T-helper 9 cell (primary cell): ENCODE measurements around the gene CCM2.

Experiments
- DNase-seq: peaks from one replicate; pipeline ENCODE4 v3.0.0-alpha.2; 2020

The CCM2 gene

DNA sequence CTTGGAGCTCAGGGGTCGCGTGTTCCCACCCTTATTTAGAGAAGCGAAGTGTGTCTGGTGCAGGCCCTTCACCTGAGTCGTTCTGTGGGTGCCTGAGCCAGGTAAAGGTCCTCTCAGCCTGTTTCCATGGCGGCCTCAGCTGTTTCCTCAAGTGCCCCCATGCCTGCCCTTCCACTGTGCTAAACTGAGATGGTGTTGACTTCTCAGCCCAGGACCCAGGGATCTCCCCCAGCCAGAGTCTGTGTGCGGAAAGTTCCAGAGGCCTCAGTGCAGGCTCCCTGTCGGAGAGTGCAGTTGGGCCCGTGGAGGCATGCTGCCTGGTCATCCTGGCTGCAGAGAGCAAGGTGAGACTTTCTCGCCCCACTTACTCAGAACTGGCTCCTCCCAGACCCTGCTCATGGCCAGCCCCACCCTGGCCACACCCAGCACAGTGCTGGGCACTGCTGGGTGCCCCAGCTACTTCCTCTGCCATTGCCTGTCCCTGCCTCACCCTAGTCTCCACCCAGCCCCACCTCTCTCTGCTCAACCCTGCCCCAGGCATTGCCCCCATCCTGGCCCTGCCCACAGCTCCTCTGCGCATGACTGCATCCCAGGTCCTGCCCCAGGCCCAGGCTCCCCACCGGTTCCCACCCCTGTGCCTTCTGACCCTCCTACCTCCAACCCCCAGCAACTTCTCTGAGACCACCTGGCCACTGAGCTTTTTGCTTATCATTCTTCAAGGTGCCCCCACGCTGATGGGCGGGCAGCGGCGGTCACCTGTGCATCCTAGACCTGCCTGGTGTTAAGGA, 68.4 kb downstream of the CCM2 start:
- DNase-seq = no peak

GRCh38 chr7:45069444-45070253, 69.6 kb downstream of the CCM2 start:
- DNase-seq = no peak

DNA sequence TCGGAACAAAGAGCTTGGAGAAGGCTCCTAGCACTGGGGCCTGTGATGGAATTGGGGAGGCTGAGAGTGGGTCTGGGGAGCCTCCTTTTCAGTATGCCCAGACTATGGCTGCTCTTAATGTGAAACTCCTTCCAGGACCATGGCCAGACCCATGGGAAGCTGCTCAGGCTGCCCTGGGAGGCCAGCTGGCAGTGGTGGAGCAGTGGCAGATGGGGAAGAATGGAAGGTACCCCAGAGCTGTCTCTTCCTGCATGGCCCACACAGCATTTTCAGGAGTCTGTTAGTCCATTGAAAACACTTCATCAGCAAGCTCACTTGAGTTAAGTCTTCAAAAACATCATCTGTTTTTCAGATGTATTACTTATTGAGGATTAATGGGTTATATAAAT, 70.2 kb downstream of the CCM2 start:
- no peak for DNase-seq

DNA sequence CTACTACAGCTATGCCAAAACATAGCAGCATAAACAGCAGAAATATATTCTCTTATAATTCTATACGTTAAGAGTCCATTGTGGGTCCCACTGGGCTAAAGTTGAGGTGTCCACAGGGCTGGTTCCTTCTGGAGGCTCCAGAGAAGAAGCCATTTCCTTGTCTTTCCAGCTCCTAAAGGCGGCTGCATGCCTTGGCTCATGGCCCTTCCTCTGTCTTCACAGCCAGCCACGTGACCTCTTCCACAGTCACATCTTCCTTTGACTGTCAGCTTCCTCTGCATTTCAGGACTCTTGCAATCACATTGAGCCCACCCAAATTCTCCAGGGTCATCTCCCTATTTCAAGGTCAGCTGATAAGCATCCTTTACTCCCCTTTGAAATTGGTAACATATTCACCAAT, 71.5 kb downstream of the CCM2 start:
- no peak for DNase-seq

DNA sequence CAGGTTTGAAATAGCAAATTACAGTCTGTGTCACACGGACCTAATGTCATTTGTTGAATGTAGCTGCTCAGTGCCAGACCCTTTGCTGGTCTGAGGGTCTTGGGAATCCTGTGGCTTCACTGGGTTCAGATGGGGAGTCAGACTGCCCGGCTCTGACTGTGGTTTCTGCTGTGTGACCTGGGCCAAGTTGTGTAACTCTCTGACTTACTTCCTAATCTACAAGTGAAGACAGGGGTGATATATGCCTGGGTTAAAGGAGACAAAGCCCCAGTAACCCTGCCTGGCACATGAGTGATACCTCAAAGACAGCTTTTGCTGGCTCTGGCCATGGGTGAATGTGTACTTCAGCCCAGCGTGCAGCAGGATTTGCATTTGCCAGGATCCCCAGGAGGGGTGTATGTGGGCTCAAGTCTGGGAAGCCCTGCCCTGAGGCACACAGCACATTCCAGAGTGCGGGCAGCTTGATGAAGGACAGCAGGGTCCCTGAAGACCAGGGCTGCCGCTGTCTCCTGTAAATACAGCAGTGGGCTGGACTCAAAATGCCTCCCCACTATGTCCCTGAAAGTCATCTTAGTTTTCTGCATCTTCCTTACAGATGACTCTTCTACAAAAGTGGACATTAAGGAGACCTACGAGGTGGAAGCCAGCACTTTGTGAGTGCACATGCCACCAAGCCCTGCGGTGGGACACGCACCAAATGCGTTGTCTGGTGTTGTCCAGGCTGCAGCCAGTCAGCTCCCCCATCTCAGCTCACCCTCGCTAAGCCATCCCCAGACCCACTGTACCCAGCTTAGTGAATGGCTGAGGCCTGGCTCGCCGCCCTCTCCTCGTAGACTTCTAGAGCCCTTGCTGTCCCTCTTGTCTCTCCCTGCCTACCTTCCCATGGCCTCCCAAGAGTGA, 72.4 kb downstream of the CCM2 start:
- DNase-seq = no peak

- DNase-seq = no peak
Measured at GRCh38 chr7:45073031-45073785, 73.2 kb downstream of the CCM2 start.

GRCh38 chr7:45073786-45074527, 74.0 kb downstream of the CCM2 start:
- DNase-seq = no peak

- DNase-seq = no peak
Measured at GRCh38 chr7:45074528-45075354, 74.7 kb downstream of the CCM2 start.

GRCh38 chr7:45075355-45075644, 75.3 kb downstream of the CCM2 start:
- DNase-seq = no peak

DNA sequence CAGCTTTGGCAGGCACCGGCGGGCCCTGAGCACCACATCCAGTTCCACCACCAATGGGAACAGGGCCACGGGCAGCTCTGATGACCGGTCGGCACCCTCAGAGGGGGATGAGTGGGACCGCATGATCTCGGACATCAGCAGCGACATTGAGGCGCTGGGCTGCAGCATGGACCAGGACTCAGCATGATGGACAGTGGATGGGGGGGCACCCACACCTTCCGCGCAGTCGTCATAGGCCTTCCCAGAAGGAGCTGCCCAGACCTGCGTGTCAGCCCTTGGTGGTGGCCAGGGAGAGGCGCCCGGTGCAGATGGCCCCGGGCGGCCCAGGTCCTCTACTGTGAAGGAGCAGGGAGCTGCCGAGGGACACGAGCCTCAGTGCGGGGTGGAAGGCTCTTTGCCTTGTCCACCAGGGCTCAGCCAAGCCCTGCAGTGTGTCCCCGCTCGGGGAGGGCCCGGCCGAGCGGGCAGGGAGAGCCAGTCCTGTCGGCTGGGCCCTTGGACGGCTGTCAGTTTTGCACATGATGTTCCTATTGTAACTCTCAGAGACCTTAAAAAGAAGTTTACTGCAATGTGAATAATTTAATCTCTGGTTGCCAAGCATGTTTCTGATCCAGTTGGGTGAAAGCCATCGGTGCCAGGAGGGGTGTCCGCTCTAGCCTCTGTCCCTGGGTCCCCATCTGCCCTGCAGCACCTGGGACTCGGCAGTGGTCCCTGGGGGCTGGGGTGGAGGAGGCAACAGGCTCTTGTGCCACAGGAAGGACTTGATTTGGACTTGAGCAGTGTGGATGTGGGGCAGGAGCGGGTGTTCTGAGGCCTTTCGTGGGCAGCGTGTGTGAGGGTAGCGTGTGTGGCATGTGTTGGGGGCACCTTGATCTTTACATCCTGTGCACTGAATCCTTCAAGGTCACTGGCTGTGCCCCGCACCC, 76.1 kb downstream of the CCM2 start:
- DNase-seq = no peak

GRCh38 chr7:45076946-45077345, 76.9 kb downstream of the CCM2 start:
- no peak for DNase-seq

GRCh38 chr7:45077579-45077978, 77.6 kb downstream of the CCM2 start:
- DNase-seq = no peak

GRCh38 chr7:45078125-45078681, 78.2 kb downstream of the CCM2 start:
- DNase-seq = no peak

DNA sequence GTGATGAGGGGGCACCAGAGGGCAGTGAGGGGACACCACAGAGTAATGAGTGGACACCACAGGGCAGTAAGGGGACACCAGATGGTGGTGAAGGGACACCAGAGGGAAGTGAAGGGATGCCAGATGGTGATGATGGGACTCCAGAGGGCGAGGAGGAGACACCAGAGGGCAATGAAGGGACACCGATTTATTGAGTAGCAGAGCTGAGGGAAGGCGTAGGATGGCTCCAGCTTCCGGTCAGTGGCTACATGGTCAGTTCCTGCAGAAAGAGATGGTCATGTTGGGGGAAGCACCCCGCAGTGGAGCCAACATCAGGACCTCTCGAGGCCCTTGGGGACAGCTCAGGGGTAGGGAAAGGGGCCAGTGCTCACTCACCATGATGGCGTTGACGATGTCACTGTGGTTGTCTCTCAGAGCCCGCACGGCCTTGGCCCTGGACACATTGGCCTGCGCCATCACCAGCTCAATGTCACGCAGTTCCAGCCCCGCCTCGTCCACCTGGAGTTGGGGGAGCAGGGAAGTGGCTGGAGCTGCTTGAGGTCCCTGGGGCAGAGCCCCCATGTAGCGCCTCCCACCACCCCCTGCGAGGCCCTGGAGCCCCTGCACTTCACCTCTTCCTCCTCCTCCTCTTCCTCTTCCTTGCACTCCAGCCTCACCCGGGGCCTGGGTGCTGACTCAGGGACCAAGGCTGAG, 80.4 kb downstream of the CCM2 start:
- DNase-seq = no peak

DNA sequence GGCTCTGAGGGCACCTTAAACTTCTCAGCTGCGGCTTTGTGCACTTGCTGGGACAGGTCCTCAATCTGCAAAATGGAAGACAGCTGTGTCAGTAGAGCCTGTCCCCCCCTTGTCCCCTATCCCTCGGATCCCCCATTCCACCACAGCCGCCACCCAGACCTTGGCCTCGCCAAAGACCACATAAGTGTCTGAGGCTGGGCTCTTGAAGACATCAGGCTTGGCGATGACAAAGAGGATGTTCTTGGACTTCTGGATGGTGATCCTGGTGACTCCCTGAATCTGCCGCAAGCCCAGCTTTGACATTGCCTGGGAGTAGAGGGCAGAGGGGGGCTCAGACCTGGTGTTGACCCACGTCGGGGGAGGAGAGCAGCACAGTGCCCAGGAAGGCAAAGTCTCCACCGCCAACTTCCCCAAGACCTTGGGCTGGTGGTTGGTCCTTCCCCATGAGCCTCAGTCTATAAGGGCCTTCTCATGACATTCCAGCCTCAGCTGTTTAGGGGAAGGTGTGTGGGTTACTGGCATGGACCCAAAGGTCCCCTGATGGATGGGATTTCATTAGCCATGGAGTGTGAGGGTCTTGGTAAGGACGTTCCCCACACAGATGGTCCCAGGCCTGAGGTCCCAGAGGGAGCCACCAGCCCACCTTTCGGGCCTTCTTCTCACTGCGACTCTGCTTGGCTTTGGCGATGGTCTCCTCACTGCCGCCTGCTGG, 81.1 kb downstream of the CCM2 start:
- no peak for DNase-seq

GRCh38 chr7:45081670-45081974, 81.6 kb downstream of the CCM2 start:
- DNase-seq = no peak

GRCh38 chr7:45082031-45082830, 82.2 kb downstream of the CCM2 start:
- DNase-seq = no peak
